HG03196 (cell line): ENCODE measurements around the gene TRIOBP.

ENCODE experiments used
- ATAC-seq: cut with Tn5 transposase; IDR thresholded peaks from one replicate; pipeline ENCODE4 v1.9.1; 2021; ENCODE audit not compliant: unreplicated experiment

The TRIOBP gene

DNA sequence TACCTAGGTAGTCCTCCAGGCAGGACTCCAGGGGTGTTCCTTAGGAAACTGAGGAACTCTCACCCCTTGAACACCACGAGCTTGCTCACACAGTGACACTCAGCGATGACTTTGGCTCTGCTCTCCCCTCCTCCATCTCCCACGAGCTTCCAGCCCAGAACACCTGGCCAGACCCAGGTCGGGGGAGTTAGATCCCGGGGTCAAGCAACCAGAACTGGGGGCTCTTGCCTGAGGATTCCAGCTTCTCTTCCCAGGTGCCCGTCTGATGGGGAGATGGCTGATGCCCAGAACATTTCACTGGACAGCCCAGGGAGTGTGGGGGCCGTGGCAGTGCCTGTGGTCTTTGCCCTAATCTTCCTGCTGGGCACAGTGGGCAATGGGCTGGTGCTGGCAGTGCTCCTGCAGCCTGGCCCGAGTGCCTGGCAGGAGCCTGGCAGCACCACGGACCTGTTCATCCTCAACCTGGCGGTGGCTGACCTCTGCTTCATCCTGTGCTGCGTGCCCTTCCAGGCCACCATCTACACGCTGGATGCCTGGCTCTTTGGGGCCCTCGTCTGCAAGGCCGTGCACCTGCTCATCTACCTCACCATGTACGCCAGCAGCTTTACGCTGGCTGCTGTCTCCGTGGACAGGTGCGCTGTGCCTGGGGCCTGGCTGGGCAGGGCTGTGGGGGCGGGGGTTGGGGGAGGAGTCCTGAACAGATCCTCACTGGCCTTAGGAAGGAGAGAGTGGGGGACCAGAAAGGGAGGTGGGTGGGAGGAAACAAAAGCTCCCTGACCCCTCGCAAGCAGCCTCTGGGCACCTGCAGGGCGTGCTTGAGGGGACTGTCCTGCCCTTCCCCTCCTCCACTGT, 126.5 kb downstream of the TRIOBP start, which contains the start of gene GALR3:
TSS of gene GALR3 (plus strand) at position 249 of the 852 bp plus-strand sequence. CDS start at position 274, 25 bp downstream.
- no peak for ATAC-seq

DNA sequence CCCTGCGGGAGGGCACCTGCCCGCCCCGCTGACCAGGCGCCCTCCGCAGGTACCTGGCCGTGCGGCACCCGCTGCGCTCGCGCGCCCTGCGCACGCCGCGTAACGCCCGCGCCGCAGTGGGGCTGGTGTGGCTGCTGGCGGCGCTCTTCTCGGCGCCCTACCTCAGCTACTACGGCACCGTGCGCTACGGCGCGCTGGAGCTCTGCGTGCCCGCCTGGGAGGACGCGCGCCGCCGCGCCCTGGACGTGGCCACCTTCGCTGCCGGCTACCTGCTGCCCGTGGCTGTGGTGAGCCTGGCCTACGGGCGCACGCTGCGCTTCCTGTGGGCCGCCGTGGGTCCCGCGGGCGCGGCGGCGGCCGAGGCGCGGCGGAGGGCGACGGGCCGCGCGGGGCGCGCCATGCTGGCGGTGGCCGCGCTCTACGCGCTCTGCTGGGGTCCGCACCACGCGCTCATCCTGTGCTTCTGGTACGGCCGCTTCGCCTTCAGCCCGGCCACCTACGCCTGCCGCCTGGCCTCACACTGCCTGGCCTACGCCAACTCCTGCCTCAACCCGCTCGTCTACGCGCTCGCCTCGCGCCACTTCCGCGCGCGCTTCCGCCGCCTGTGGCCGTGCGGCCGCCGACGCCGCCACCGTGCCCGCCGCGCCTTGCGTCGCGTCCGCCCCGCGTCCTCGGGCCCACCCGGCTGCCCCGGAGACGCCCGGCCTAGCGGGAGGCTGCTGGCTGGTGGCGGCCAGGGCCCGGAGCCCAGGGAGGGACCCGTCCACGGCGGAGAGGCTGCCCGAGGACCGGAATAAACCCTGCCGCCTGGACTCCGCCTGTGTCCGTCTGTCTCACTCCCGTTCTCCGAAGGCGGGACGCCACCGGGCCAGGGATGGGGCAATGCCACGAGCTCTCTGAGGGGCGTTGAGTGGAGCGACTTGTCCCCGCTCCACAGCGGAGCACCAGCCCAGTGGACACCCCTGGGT, 128.1 kb downstream of the TRIOBP start:
- no peak for ATAC-seq
